ENCODE measurements around the gene ADCY6. TPM values are rescaled to one million over a fixed set of nuclear protein-coding genes. Genes with fewer than 3 reads are reported as not detected.

The ADCY6 gene
- total and polyA plus RNA-seq, 2 donors (not counting 3 experiments of a cell fraction or from before 2014, with no cell fraction given), result 37.0 to 46.2 TPM

DNA sequence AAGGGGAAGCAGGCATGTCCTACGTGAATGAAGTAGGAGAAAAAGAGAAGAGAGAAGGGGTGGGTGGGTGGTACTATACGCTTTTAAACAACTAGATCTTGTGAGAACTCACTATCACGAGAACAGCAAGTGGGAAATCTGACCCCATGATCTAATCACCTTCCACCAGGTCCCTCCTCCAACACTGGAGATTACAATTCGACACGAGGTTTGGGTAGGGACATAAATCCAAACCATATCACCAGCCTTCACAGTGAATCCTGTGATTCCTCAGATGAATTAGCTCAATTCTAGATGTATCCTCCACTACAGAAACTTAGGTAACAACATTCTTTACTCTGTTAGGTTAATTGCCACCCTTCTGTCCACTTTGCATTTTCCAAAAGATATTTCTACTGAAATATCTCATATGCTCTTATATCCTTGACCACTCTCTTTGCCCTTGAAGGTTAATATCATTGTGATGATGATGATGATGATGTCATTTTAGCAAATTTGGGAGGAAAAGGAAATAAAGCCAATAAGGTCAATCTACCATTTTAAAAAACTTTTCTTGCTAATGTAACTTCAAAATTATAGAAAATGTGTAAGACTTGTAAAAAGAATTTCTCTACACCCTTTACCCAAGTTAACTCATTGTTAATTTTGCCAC is 49.1 kb downstream of the ADCY6 start:
- dilution Hi-C loops (cut with MboI; ENCODE audit: extremely low pct_ligation_motif_present, low sequenced_read_pairs), result no loop called here
- H3K9me3 ChIP-seq (replicated peaks; ENCODE audit: control insufficient read depth, insufficient read depth, low read length), result no peaks in the 10 kb centered on the region
- no peaks in the 10 kb centered on the region for H4K20me1 ChIP-seq (replicated peaks; ENCODE audit: control insufficient read depth, extremely low read depth, insufficient read depth, low read length)
- H3K36me3 ChIP-seq (ENCODE audit: control insufficient read depth in 2 of 2, extremely low read depth in 1 of 2, insufficient read depth in 2 of 2, low read length in 2 of 2), result no peaks in the 10 kb centered on the region
- H3K27me3 ChIP-seq (ENCODE audit: control insufficient read depth in 2 of 2, insufficient read depth in 2 of 2, low read length in 2 of 2), result peaks cover 10 to 17% of the 10 kb centered on the region in 2 experiments
- H3K9me1 ChIP-seq (replicated peaks; ENCODE audit: control insufficient read depth, extremely low read depth, insufficient read depth, low read length), result no peaks in the 10 kb centered on the region
- H2AFZ ChIP-seq (ENCODE audit: low read depth, low read length), result no peak overlapping the region
- FAIRE-seq, result no peak
- no peak for DNase-seq (ENCODE audit: low read depth, low spot score)
- POLR2A ChIA-PET, result no interaction called here
- no TSS peak for BruUV-seq (replicated peaks)
- no peak overlapping the region for H3K9ac ChIP-seq (replicated peaks; ENCODE audit: extremely low read depth, insufficient read depth, low read length)
- H3K4me3 ChIP-seq (replicated peaks in 1 of 3; ENCODE audit: insufficient read depth in 1 of 3, low read depth in 1 of 3, low read length in 3 of 3), result no peak overlapping the region
- CTCF ChIA-PET, result interaction anchor here (1.6 kb wide), 1 partner anchor 14 kb away, joined by 7 read pairs; no protein-coding TSS in a partner anchor
- no peak overlapping the region for H3K4me2 ChIP-seq (ENCODE audit: insufficient read depth, low read length)
- TF ChIP-seq POLR2AphosphoS5 (IDR thresholded peaks at IDR 0.05; ENCODE audit: insufficient read depth, low read depth, low read length) (no peak), MYC (IDR thresholded peaks at IDR 0.05; ENCODE audit: low read depth, low read length) (no peak)
- H3K79me2 ChIP-seq (ENCODE audit: control insufficient read depth, insufficient read depth, low read length), result no peaks in the 10 kb centered on the region
- H3K27ac ChIP-seq (ENCODE audit: insufficient read depth, low read depth, low read length), result no peak overlapping the region
- intact Hi-C loops (cut with micrococcal nuclease), result no loop called here
- no peaks in the 10 kb centered on the region for H3K4me1 ChIP-seq (ENCODE audit: control insufficient read depth, extremely low read depth, insufficient read depth, low read length)

GRCh38 chr12:48736456-48736855 is 52.4 kb downstream of the ADCY6 start:
- Histone ChIP-seq H3K9me1 (replicated peaks; ENCODE audit: control insufficient read depth, extremely low read depth, insufficient read depth, low read length) (no peaks in the 10 kb centered on the region), H4K20me1 (replicated peaks; ENCODE audit: control insufficient read depth, extremely low read depth, insufficient read depth, low read length) (no peaks in the 10 kb centered on the region), H3K4me3 (replicated peaks in 1 of 3; ENCODE audit: insufficient read depth in 1 of 3, low read depth in 1 of 3, low read length in 3 of 3) (no peak overlapping the region), H3K9me3 (replicated peaks; ENCODE audit: control insufficient read depth, insufficient read depth, low read length) (no peaks in the 10 kb centered on the region), H3K79me2 (ENCODE audit: control insufficient read depth, insufficient read depth, low read length) (no peaks in the 10 kb centered on the region), H2AFZ (ENCODE audit: low read depth, low read length) (no peak overlapping the region), H3K4me2 (ENCODE audit: insufficient read depth, low read length) (no peak overlapping the region), H3K4me1 (ENCODE audit: control insufficient read depth, extremely low read depth, insufficient read depth, low read length) (no peaks in the 10 kb centered on the region), H3K36me3 (ENCODE audit: control insufficient read depth in 2 of 2, extremely low read depth in 1 of 2, insufficient read depth in 2 of 2, low read length in 2 of 2) (no peaks in the 10 kb centered on the region), H3K9ac (replicated peaks; ENCODE audit: extremely low read depth, insufficient read depth, low read length) (no peak overlapping the region), H3K27ac (ENCODE audit: insufficient read depth, low read depth, low read length) (no peak overlapping the region), H3K27me3 (ENCODE audit: control insufficient read depth in 2 of 2, insufficient read depth in 2 of 2, low read length in 2 of 2) (peaks cover 9 to 17% of the 10 kb centered on the region in 2 experiments)
- TF ChIP-seq JUN (IDR thresholded peaks at IDR 0.05; ENCODE audit: borderline replicate concordance, insufficient read depth, insufficient read length, low read depth), result no peak
- TF ChIP-seq POLR2A (IDR thresholded peaks at IDR 0.05; ENCODE audit: low read depth, low read length), result no peak
- TF ChIP-seq, protein P1, sequence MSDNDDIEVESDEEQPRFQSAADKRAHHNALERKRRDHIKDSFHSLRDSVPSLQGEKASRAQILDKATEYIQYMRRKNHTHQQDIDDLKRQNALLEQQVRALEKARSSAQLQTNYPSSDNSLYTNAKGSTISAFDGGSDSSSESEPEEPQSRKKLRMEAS (IDR thresholded peaks at IDR 0.05; ENCODE audit: insufficient read depth, insufficient read length), result no peak
- no peak for TF ChIP-seq FOS (IDR thresholded peaks at IDR 0.05; ENCODE audit: borderline replicate concordance, insufficient read depth, low read length)
- no peak for TF ChIP-seq EZH2 (IDR thresholded peaks at IDR 0.05; ENCODE audit: borderline replicate concordance, low read depth, low read length, severe bottlenecking)
- no peak for TF ChIP-seq CTCF (IDR thresholded peaks at IDR 0.05; ENCODE audit: extremely low read depth in 1 of 2, insufficient read depth in 1 of 2, low read depth in 1 of 2, low read length in 2 of 2)
- no TSS peak for BruUV-seq (replicated peaks)
- no peak for FAIRE-seq
- dilution Hi-C loops (cut with MboI; ENCODE audit: extremely low pct_ligation_motif_present, low sequenced_read_pairs), result no loop called here
- CTCF ChIA-PET, result interaction anchor here (1.0 to 1.8 kb wide), 4 partner anchors 9 to 58 kb away, joined by 3 to 7 read pairs (median 5); a partner anchor contains a TSS
- intact Hi-C loops (cut with micrococcal nuclease), result no loop called here
- POLR2A ChIA-PET, result no interaction called here
- DNase-seq (ENCODE audit: low read depth, low spot score), result no peak
